Keratinocyte (primary cell): ENCODE data around the gene ZNF236. TPM values are rescaled to one million over a fixed set of nuclear protein-coding genes. Genes with fewer than 3 reads are reported as not detected.

Source experiments
- DNase-seq: peaks from one replicate; pipeline ENCODE4 v3.0.0-alpha.2; 2011; ENCODE audit warnings: low read depth, missing footprints, low spot score
- FAIRE-seq: peaks from 2 replicates; lab custom pipeline; 2011; peaks lifted over from hg19 to GRCh38; lab: Jason Lieb, UNC
- H2AFZ ChIP-seq: 2 replicates; pipeline ENCODE4 v1.6.0; 2012; ENCODE audit warnings: low read length, control low read depth, inconsistent platforms; ENCODE audit not compliant: control insufficient read depth
- H3K27ac ChIP-seq: 2 replicates; pipeline ENCODE4 v1.5.1; 2011; ENCODE audit warnings: low read length; ENCODE audit not compliant: control insufficient read depth, insufficient read depth
- H3K27me3 ChIP-seq: 3 replicates; pipeline ENCODE4 v1.6.0; 2011; ENCODE audit warnings: low read length; ENCODE audit not compliant: control insufficient read depth, insufficient read depth; ENCODE audit errors: extremely low read depth
- H3K36me3 ChIP-seq, 2 experiments: 2 replicates in 1 of 2; 3 replicates in 1 of 2; pipeline ENCODE4 v1.5.1; 2011; ENCODE audit warnings: low read length in 2 of 2, mild to moderate bottlenecking in 1 of 2; ENCODE audit not compliant: control insufficient read depth in 2 of 2, insufficient read depth in 2 of 2; ENCODE audit errors: extremely low read depth in 1 of 2
- H3K4me1 ChIP-seq: 3 replicates; pipeline ENCODE4 v1.5.1; 2011; ENCODE audit warnings: low read length; ENCODE audit not compliant: control insufficient read depth, insufficient read depth; ENCODE audit errors: extremely low read depth
- H3K4me2 ChIP-seq: 3 replicates; pipeline ENCODE4 v1.6.0; 2011; ENCODE audit warnings: low read depth, low read length; ENCODE audit not compliant: control insufficient read depth, insufficient read depth; ENCODE audit errors: extremely low read depth
- H3K4me3 ChIP-seq, 3 experiments: fragments of 200-600 bp in 1 of 3; sonication (generic) in 1 of 3; 2 replicates in 2 of 3; 3 replicates in 1 of 3; pipeline ENCODE4 v1.5.1; 2011 to 2016; ENCODE audit warnings: low read length in 3 of 3, mild to moderate bottlenecking in 3 of 3, control low read depth in 2 of 3, inconsistent platforms in 1 of 3, low read depth in 1 of 3, mixed read lengths in 1 of 3, mixed run types in 1 of 3, moderate library complexity in 1 of 3; ENCODE audit not compliant: control insufficient read depth in 2 of 3, insufficient read depth in 2 of 3; ENCODE audit errors: extremely low read depth in 1 of 3
- H3K79me2 ChIP-seq: 2 replicates; pipeline ENCODE4 v1.6.0; 2012; ENCODE audit warnings: low read length; ENCODE audit not compliant: control insufficient read depth, insufficient read depth
- H3K9ac ChIP-seq: 3 replicates; pipeline ENCODE4 v1.6.0; 2011; ENCODE audit warnings: low read length; ENCODE audit not compliant: control insufficient read depth, insufficient read depth; ENCODE audit errors: extremely low read depth
- H3K9me1 ChIP-seq: 3 replicates; pipeline ENCODE4 v1.6.0; 2011; ENCODE audit warnings: low read length; ENCODE audit not compliant: control insufficient read depth, insufficient read depth; ENCODE audit errors: extremely low read depth
- H3K9me3 ChIP-seq: 2 replicates; pipeline ENCODE4 v1.5.1; 2012; ENCODE audit warnings: low read depth, low read length; ENCODE audit not compliant: control insufficient read depth
- H4K20me1 ChIP-seq: 3 replicates; pipeline ENCODE4 v1.6.0; 2011; ENCODE audit warnings: low read length; ENCODE audit not compliant: control insufficient read depth, insufficient read depth; ENCODE audit errors: extremely low read depth
- EZH2 ChIP-seq: IDR thresholded peaks from one replicate; pipeline ENCODE4 v1.6.1; 2012; ENCODE audit warnings: inconsistent platforms, mild to moderate bottlenecking, low read length, moderate library complexity
- dilution Hi-C: fragments of 300-500 bp; cut with MboI; formaldehyde crosslinking; loops from one replicate; pipeline ENCODE4 v1.7.0; 2020; ENCODE audit warnings: low sequenced_read_pairs; ENCODE audit not compliant: extremely low pct_ligation_motif_present
- polyA plus RNA-seq, 5 experiments: library from polyadenylated mRNA; depleted of rRNA in 3 of 5; stranded (reverse) in 3 of 5; stranded (forward) in 1 of 5; unstranded in 1 of 5; fragments of >200 nt; gene quantifications; 1 replicate in 1 of 5; 2 replicates in 3 of 5; 3 replicates in 1 of 5; pipeline versions ENCODE4 v1.2.1 to v1.2.3, GENCODE V29; 2011 to 2012; ENCODE audit warnings: missing spikeins in 2 of 5, low read depth in 1 of 5, low replicate concordance in 1 of 5
- TF ChIP-seq, protein P1 (sequence below), 3 experiments: IDR thresholded peaks in 1 of 3; conservative IDR thresholded peaks in 1 of 3; optimal IDR thresholded peaks in 1 of 3; 2 replicates in 2 of 3; 3 replicates in 1 of 3; pipeline versions ENCODE3 to v1.5.1; 2011; ENCODE audit warnings: low read length in 3 of 3, mild to moderate bottlenecking in 3 of 3, moderate library complexity in 2 of 3, control low read depth in 1 of 3, inconsistent platforms in 1 of 3; ENCODE audit not compliant: insufficient read depth in 2 of 3; ENCODE audit errors: extremely low read depth in 1 of 3

The ZNF236 gene
- polyA plus RNA-seq, 1 donor (not counting 4 experiments of a cell fraction or from before 2014, with no cell fraction given), result 4.5 TPM

DNA sequence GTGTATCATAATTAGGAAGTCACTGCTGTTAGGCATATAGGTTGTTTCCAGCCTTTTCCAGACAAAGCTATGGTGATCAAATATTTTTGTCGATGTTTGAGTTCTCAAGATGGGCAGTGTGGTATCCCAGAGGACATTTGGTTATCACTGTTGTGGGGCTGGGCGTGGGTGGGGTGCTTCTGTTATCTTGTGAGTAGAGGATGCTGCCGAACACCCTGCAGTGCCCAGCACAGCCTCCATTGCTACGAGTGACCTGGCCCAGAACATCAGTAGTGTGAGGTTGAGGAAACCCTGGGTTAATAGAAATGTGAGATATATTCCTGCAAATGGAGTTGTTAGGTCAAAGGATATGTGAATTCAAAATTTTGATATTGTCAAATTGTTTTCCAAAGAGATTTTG, 33.2 kb downstream of the ZNF236 start:
- no peaks in the 10 kb centered on the region for H3K9me3 ChIP-seq
- no peak overlapping the region for H3K9ac ChIP-seq
- no peaks in the 10 kb centered on the region for H4K20me1 ChIP-seq
- no peak overlapping the region for H3K4me3 ChIP-seq
- DNase-seq (no peak), FAIRE-seq (no peak)
- no peaks in the 10 kb centered on the region for H3K4me1 ChIP-seq
- H3K36me3 ChIP-seq, result peaks cover 0 to 2% of the 10 kb centered on the region in 2 experiments
- dilution Hi-C loops, result no loop called here
- TF ChIP-seq, protein P1, sequence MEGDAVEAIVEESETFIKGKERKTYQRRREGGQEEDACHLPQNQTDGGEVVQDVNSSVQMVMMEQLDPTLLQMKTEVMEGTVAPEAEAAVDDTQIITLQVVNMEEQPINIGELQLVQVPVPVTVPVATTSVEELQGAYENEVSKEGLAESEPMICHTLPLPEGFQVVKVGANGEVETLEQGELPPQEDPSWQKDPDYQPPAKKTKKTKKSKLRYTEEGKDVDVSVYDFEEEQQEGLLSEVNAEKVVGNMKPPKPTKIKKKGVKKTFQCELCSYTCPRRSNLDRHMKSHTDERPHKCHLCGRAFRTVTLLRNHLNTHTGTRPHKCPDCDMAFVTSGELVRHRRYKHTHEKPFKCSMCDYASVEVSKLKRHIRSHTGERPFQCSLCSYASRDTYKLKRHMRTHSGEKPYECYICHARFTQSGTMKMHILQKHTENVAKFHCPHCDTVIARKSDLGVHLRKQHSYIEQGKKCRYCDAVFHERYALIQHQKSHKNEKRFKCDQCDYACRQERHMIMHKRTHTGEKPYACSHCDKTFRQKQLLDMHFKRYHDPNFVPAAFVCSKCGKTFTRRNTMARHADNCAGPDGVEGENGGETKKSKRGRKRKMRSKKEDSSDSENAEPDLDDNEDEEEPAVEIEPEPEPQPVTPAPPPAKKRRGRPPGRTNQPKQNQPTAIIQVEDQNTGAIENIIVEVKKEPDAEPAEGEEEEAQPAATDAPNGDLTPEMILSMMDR (optimal IDR thresholded peaks at IDR 0.05 in 1 of 3, IDR thresholded peaks at IDR 0.05 in 1 of 3, conservative IDR thresholded peaks at IDR 0.05 in 1 of 3; ENCODE audit: extremely low read depth in 1 of 3, insufficient read depth in 2 of 3, low read length in 3 of 3), result no peak
- TF ChIP-seq EZH2, result no peak
- no peaks in the 10 kb centered on the region for H3K9me1 ChIP-seq
- no peak overlapping the region for H3K27ac ChIP-seq
- no peak overlapping the region for H3K4me2 ChIP-seq
- H3K27me3 ChIP-seq, result no peaks in the 10 kb centered on the region
- H2AFZ ChIP-seq, result no peak overlapping the region
- H3K79me2 ChIP-seq, result no peaks in the 10 kb centered on the region

DNA sequence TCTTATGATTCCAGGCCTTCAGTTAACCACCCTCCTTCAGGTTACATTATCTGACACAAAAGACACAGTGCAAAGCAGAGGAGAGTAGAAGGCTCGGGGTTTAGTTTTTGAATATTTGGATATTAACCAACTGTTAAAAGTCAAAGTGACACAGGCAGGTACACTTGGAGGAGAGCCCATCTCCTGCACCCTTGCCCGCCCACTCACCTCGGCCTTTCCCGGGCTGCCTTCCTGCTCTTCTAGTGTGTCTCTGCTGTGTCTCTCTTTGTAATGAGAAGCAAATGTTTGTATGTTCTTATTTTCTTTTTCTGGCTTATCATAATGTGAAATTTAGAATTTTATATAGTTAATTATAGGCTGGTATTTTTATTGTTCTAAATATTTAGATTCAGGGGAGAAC, 35.1 kb downstream of the ZNF236 start:
- no peaks in the 10 kb centered on the region for H3K9me1 ChIP-seq
- no peak overlapping the region for H3K4me2 ChIP-seq
- no peaks in the 10 kb centered on the region for H3K27me3 ChIP-seq
- H3K4me1 ChIP-seq, result no peaks in the 10 kb centered on the region
- TF ChIP-seq EZH2, result no peak
- TF ChIP-seq, protein P1 (optimal IDR thresholded peaks at IDR 0.05 in 1 of 3, IDR thresholded peaks at IDR 0.05 in 1 of 3, conservative IDR thresholded peaks at IDR 0.05 in 1 of 3; ENCODE audit: extremely low read depth in 1 of 3, insufficient read depth in 2 of 3, low read length in 3 of 3), result no peak
- no peak overlapping the region for H3K4me3 ChIP-seq
- dilution Hi-C loops, result no loop called here
- no peak overlapping the region for H2AFZ ChIP-seq
- H3K36me3 ChIP-seq, result peaks cover 3 to 6% of the 10 kb centered on the region in 2 experiments
- H3K27ac ChIP-seq, result no peak overlapping the region
- no peaks in the 10 kb centered on the region for H4K20me1 ChIP-seq
- no peak for FAIRE-seq
- H3K9ac ChIP-seq, result no peak overlapping the region
- H3K9me3 ChIP-seq, result no peaks in the 10 kb centered on the region
- H3K79me2 ChIP-seq, result no peaks in the 10 kb centered on the region
- no peak for DNase-seq
